UCSD-AML1 (cell line): ENCODE measurements around the gene ANO2.

Source experiments
- DNase-seq: peaks from one replicate; lab custom pipeline; 2025; ENCODE audit not compliant: unreplicated experiment; lab: John Stamatoyannopoulos, UW

Gene ANO2

GRCh38 chr12:5945071-5946008 lies at the start of gene ANO2:
TSS of gene ANO2 (minus strand) at chr12:5945259. CDS start at chr12:5945217, 42 bp downstream.
- DNase-seq, result no peak

GRCh38 chr12:5989621-5990020 lies 44.6 kb upstream of the ANO2 start:
- no peak for DNase-seq

- DNase-seq, result peak; percentile 73
Measured at GRCh38 chr12:5988659-5989116, 43.6 kb upstream of the ANO2 start.

GRCh38 chr12:5988088-5988487 lies 43.0 kb upstream of the ANO2 start:
- DNase-seq, result no peak

GRCh38 chr12:5987573-5987972 lies 42.5 kb upstream of the ANO2 start:
- no peak for DNase-seq

GRCh38 chr12:5985471-5985870 lies 40.4 kb upstream of the ANO2 start:
- DNase-seq, result no peak

- no peak for DNase-seq
Measured at GRCh38 chr12:5984873-5985272, 39.8 kb upstream of the ANO2 start.

- no peak for DNase-seq
Measured at GRCh38 chr12:5982106-5982505, 37.0 kb upstream of the ANO2 start.

- DNase-seq, result no peak
Measured at GRCh38 chr12:5977556-5977955, 32.5 kb upstream of the ANO2 start.

GRCh38 chr12:5976711-5977110 lies 31.7 kb upstream of the ANO2 start:
- no peak for DNase-seq

GRCh38 chr12:5976196-5976595 lies 31.1 kb upstream of the ANO2 start:
- DNase-seq, result no peak

GRCh38 chr12:5973461-5974115 lies 28.5 kb upstream of the ANO2 start:
- DNase-seq, result no peak

GRCh38 chr12:5972387-5972786 lies 27.3 kb upstream of the ANO2 start:
- no peak for DNase-seq

- DNase-seq, result no peak
Measured at GRCh38 chr12:5971194-5971850, 26.3 kb upstream of the ANO2 start.

- DNase-seq, result no peak
Measured at GRCh38 chr12:5969974-5970690, 25.1 kb upstream of the ANO2 start.

- DNase-seq, result no peak
Measured at GRCh38 chr12:5969156-5969973, 24.3 kb upstream of the ANO2 start.

- DNase-seq, result no peak
Measured at GRCh38 chr12:5967645-5968415, 22.8 kb upstream of the ANO2 start.

- no peak for DNase-seq
Measured at GRCh38 chr12:5966486-5967095, 21.5 kb upstream of the ANO2 start.

- DNase-seq, result peak; percentile 48
Measured at GRCh38 chr12:5965950-5966383, 20.9 kb upstream of the ANO2 start.
